SKM-1 (cell line): Measurements from ENCODE around the gene IPP.
"Not testable (repeated sequence)": the region's sequence is repeated elsewhere in the genome, so short reads cannot be mapped to it uniquely, and the experiment has no call there.

Experiments used
- DNase-seq: peaks from one replicate; lab custom pipeline; 2025; ENCODE audit not compliant: unreplicated experiment; lab: John Stamatoyannopoulos, UW

The IPP gene

GRCh38 chr1:45750298-45751038, at the start of gene IPP:
TSS of gene IPP (minus strand) at chr1:45750653. CDS start at chr1:45746411, 4,242 bp downstream.
- DNase-seq = peak; percentile 98

DNA sequence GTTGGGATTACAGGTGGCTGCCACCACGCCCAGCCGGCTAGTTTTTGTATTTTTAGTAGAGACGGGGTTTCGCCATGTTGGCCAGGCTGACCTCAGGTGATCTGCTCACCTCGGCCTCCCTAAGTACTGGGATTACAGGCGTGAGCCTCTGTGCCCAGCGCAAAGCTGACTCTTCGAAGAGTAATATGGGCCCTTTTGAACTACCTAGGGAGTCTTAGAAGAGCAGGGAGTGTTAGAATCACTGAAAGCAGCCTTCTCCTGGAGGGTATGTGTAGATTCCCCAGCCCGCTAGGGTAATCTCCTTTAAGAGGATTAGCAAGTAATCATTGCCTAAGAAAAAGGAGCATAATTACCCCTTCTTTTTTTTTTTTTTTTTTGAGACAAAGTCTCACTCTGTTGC, 46.5 kb upstream of the IPP start:
- no peak for DNase-seq

GRCh38 chr1:45796381-45796780, 45.9 kb upstream of the IPP start:
- DNase-seq = no peak

DNA sequence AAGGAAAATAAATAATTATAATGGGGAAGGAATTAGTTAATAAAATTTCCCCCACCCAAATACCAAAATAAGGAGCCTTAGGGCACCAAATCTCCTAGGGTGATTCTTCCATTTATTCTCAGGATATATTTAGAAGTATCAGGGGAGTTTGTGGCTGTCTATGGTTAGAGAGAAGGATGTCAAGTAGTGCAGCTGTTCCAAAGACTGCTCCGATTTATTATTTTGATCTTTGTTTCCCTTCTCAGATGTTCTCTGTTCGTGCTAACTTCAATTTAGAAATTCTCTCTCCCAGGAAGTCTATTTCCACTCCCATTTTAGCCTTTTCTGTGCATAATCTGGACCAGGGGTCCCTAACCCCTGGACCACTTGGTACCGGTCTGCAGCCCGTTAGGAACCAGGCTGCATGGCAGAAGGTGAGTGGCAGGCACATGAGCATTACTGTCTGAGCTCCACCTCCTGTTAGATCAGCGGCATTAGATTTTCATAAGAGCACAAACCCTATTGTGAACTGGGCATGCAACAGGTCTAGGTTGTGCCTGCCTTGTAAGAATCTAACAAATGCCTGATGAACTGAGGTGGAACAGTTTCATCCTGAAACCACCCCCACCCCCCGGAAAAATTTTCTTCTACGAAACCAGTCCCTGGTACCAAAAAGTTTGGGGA, 43.6 kb upstream of the IPP start:
- DNase-seq = no peak

DNA sequence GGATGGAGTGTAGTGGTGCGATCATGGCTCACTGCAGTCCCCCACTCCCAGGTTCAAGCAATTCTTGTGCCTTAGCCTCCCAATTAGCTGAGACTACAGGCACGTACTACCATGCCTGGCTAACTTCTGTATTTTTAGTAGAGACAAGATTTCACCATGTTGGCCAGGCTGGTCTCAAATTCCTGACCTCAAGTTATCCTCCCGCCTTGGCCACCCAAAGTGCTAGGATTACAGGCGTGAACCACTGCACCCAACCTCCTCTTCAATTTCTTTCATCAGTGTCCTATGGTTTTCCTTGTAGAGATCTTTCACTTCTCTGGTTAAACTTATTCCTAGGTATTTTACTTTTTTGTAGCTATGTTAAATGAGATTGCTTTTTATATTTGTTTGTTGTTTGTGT, 42.3 kb upstream of the IPP start:
- no peak for DNase-seq

DNA sequence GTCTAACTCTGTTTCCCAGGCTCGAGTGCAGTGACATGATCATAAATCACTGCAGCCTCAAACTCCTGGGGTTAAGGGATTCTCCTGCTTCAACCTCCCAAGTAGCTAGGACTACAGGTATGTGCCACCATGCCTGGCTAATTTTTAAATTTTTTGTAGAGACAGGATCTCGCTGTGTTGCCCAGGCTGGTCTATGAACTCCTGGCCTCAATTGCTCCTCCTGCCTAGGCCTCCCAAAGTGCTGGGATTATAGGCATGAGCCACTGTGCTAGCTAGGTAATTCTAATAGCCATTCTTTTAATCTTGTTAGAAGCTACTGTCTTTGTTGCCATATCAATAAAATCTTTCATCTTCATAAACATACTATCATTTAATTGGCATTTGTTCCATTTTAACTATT, 39.1 kb upstream of the IPP start:
- no peak for DNase-seq

DNA sequence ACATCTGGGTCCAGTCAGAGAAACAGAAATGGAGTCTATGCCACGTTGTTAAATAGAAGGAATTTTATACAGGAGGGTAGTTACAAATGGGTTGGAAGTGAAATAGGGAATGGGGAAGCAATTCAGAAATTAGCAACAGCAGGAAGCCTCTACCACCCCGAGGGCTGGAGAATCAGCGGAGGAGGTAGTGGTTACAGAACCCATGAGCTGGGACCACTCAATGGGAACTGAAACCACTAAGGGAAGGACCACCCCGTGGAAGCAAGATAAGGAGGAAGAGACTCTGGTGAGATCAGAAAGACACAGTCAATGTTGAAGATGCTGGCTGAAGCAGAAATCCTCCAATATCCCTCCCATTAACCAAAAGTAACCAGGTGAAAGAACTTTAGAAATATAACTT, 37.5 kb upstream of the IPP start:
- DNase-seq = no peak

GRCh38 chr1:45785583-45785982, 35.1 kb upstream of the IPP start:
- no peak for DNase-seq

DNA sequence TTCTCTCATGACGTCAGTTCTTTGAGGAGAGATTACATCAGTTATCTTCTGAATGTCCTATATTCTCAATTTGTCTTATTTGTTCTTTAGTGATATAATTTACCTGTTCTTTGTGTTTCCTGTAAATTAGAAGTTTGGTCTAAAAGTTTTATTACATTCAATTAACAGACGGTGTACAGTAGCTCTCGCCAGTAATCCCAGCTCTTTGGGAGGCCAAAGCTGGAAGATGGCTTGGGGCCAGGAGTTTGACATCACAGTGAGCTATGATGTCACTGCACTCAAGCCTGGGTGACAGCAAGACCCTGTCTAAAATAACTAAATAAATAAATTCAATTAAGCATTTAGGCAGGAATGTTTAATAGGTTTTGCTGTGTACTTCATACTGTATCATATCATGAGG, 25.3 kb upstream of the IPP start:
- DNase-seq = no peak

DNA sequence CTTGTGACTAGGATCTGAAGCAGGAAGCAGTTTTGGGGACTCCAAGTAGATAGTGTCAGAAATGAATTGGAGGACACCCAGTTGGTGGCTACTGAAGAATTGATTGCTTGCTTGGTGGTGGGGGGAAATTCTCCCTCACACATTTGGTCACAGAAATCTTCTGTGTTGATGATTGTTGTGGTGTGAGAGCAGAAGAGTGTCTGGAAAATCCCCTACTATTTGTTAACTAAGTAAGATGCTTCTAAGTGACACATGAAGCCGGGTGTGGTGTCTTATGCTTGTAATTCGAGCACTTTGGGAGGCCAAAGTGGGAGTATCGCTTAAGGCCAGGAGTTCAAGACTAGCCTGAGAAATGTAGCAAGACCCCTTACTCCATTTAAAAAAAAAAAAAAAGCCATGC, 22.5 kb upstream of the IPP start:
- DNase-seq = no peak

DNA sequence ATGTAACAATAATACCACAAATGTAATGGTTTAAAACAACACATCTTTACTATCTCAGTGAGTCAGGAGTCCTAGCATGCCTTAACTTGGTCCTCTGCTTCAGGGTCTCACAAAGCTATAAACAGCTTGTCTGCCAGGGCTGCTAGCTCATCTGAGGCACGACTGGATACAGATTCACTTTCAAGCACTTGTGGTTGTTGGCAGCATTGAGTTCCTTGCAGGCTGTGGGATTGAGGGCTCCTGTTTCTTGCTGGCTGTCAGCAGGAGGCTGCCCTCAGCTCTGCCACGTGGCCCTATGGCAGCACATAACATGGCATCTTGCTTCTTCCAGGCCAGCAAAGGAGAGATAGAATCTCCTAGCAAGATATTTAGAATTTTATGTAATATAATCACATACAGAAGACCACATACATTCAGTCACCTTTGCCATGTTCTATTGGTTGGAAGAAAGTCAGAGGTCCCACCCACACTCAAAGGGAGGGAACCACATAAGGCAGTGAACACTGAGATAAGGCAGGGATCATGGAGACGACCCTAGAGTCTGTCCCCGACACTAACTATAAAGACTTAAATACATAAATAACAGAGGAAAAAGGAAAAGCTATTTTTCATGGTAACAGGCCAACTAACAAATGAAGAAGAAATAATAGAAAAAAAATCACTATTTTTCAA, 18.9 kb upstream of the IPP start:
- DNase-seq = no peak

- no peak for DNase-seq
Measured at GRCh38 chr1:45767035-45767434, 16.6 kb upstream of the IPP start.

- DNase-seq = no peak
Measured at GRCh38 chr1:45765999-45766792, 15.7 kb upstream of the IPP start.

- no peak for DNase-seq
Measured at GRCh38 chr1:45762291-45762690, 11.8 kb upstream of the IPP start.

DNA sequence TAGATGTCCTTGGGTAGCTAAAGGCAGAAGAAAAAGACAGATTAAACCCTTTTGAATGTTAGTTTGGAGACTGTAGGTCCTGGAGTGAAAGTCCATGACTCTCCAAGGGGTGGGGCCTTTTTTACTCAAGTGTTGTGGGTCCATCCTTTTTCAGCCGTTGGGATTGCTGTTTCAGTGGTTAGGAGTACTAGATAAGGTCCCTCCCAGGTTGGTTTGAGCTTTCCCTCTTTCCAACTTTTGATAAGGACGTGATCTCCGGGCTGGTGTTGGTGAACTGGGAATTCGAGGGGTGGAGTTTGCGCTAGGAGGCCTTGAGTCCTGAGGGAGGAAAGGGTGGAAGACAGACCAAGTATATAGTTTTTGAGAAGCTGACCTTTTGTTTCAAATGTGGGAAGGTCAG, 5.2 kb upstream of the IPP start:
- no peak for DNase-seq

DNA sequence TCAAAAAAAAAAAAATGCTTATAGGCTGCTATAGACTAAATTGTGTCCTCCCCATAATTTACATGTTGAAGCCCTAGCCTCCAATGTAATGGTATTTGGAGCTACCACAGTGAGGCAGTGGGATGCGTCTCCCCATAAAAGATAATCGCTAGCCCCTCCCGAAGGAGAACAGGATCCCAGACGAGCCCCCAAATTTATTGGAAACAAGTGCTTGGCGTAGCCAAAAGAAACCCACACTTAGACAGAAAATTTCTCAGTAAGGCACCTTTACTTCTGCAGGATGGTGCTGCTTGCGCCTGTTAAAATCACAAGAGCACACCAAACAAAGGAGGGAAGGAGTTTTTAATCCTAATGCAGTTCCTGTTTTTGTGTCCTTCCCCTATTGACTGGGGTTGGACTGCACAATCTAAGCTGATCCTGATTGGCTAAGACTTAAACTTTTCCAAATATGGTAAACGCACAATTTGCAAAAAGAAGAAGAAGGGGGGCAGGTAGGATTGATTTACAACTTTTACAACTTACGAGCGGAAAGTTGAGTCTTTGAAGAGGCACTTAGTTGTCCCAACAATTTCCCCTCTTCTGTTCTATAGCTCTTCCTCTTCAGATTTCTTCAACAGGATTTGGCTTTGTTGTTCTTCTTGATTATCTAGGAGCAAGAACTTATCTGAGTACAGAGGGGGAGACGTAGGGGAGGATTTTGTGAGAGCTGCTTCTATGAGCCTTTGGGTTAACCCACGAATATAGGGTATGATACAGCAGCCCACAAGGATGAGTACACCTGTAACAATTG, 3.0 kb upstream of the IPP start:
- DNase-seq = no peak

- no peak for DNase-seq
Measured at GRCh38 chr1:45752441-45753052, 2.1 kb upstream of the IPP start.

DNA sequence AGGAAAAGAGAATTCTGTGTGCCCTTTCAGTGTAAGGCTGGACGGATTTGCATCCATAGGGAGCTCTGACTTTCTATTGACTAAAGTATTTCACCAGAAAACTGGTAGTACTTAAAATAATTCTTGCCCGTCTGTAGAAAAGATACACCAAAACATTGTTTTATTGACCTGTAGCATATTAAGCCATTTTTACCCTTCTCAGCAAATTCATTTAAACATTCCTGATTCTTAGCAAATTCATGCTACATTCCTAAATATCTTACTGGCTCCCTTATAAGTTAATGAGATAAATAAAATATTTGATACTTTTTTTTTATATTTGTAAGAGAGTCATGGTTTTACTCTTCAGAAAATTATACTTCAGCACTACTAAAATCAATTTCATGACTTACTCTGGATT, 1.6 kb upstream of the IPP start:
- no peak for DNase-seq

- not testable (repeated sequence) for DNase-seq
Measured at GRCh38 chr1:45751039-45751838, 786 bp upstream of the IPP start.
